ENCODE measurements around the gene PFN3.

The PFN3 gene

GRCh38 chr5:177393206-177393765 is 7.2 kb downstream of the PFN3 start:
- Histone ChIP-seq H3K36me3 (ENCODE audit: control insufficient read depth, insufficient read depth, low read length) (no peaks in the 10 kb centered on the region), H3K79me2 (no peaks in the 10 kb centered on the region), H3K9ac (no peak overlapping the region), H3K27me3 (ENCODE audit: control insufficient read depth, insufficient read depth, low read length) (no peaks in the 10 kb centered on the region), H2AFZ (no peak overlapping the region), H3K9me3 (ENCODE audit: control insufficient read depth, low read length) (no peaks in the 10 kb centered on the region), H3K4me3 (ENCODE audit: low read depth, low read length) (no peak overlapping the region), H3K4me1 (no peaks in the 10 kb centered on the region), H3K27ac (no peak overlapping the region), H3K4me2 (ENCODE audit: low read length) (no peak overlapping the region)
- no peak for TF ChIP-seq CTCF (IDR thresholded peaks at IDR 0.05)

- Histone ChIP-seq H3K4me3 (ENCODE audit: low read depth, low read length) (no peak overlapping the region), H3K9ac (no peak overlapping the region), H3K79me2 (no peaks in the 10 kb centered on the region), H3K4me1 (no peaks in the 10 kb centered on the region), H3K36me3 (ENCODE audit: control insufficient read depth, insufficient read depth, low read length) (no peaks in the 10 kb centered on the region), H3K27ac (no peak overlapping the region), H2AFZ (no peak overlapping the region), H3K27me3 (ENCODE audit: control insufficient read depth, insufficient read depth, low read length) (no peaks in the 10 kb centered on the region), H3K4me2 (ENCODE audit: low read length) (no peak overlapping the region), H3K9me3 (ENCODE audit: control insufficient read depth, low read length) (no peaks in the 10 kb centered on the region)
- no peak for TF ChIP-seq CTCF (IDR thresholded peaks at IDR 0.05)
Measured at GRCh38 chr5:177392765-177393164, 7.7 kb downstream of the PFN3 start.

GRCh38 chr5:177390363-177391300 is 9.8 kb downstream of the PFN3 start:
- no peak overlapping the region for H3K27ac ChIP-seq
- H3K4me2 ChIP-seq (ENCODE audit: low read length): no peak overlapping the region
- peak; percentile 98 for TF ChIP-seq CTCF (IDR thresholded peaks at IDR 0.05)

GRCh38 chr5:177389241-177390169 is 11.0 kb downstream of the PFN3 start:
- Histone ChIP-seq H3K9ac (no peak overlapping the region), H3K4me2 (ENCODE audit: low read length) (no peak overlapping the region), H3K27me3 (ENCODE audit: control insufficient read depth, insufficient read depth, low read length) (no peaks in the 10 kb centered on the region)

More at GRCh38 chr5:177390363-177391300, 9.8 kb downstream of the PFN3 start:
- H3K4me1 ChIP-seq: no peaks in the 10 kb centered on the region
- H3K4me3 ChIP-seq (ENCODE audit: low read depth, low read length): no peak overlapping the region
- no peak overlapping the region for H3K9ac ChIP-seq
- H2AFZ ChIP-seq: no peak overlapping the region
- H3K36me3 ChIP-seq (ENCODE audit: control insufficient read depth, insufficient read depth, low read length): no peaks in the 10 kb centered on the region
- H3K9me3 ChIP-seq (ENCODE audit: control insufficient read depth, low read length): no peaks in the 10 kb centered on the region
- H3K79me2 ChIP-seq: no peaks in the 10 kb centered on the region
- H3K27me3 ChIP-seq (ENCODE audit: control insufficient read depth, insufficient read depth, low read length): no peaks in the 10 kb centered on the region

More at GRCh38 chr5:177389241-177390169, 11.0 kb downstream of the PFN3 start:
- H3K4me1 ChIP-seq: no peaks in the 10 kb centered on the region
- TF ChIP-seq CTCF (IDR thresholded peaks at IDR 0.05): no peak
- H3K79me2 ChIP-seq: no peaks in the 10 kb centered on the region
- H2AFZ ChIP-seq: no peak overlapping the region
- no peaks in the 10 kb centered on the region for H3K36me3 ChIP-seq (ENCODE audit: control insufficient read depth, insufficient read depth, low read length)
- no peak overlapping the region for H3K4me3 ChIP-seq (ENCODE audit: low read depth, low read length)
- no peaks in the 10 kb centered on the region for H3K9me3 ChIP-seq (ENCODE audit: control insufficient read depth, low read length)
- H3K27ac ChIP-seq: no peak overlapping the region

Data from parathyroid adenoma (tissue), 2 donors.